WI38 (cell line): ENCODE measurements around the gene MBTPS1.

Experiments
- H3K4me3 ChIP-seq: 2 replicates; pipeline ENCODE4 v1.5.1; 2011; ENCODE audit warnings: low read depth, mild to moderate bottlenecking, control low read depth, low read length
- CTCF ChIP-seq: IDR thresholded peaks from 2 replicates; pipeline ENCODE4 v1.5.1; 2012; ENCODE audit warnings: low read depth, mild to moderate bottlenecking, control low read depth, low read length

The MBTPS1 gene

GRCh38 chr16:84155771-84156170 is 39.0 kb upstream of the MBTPS1 start:
- TF ChIP-seq CTCF = no peak
- no peak overlapping the region for H3K4me3 ChIP-seq

- no peak overlapping the region for H3K4me3 ChIP-seq
- no peak for TF ChIP-seq CTCF
These were observed 38.5 kb upstream of the MBTPS1 start for GRCh38 chr16:84155226-84155625.

- H3K4me3 ChIP-seq = no peak overlapping the region
- TF ChIP-seq CTCF = no peak
These were observed 37.0 kb upstream of the MBTPS1 start for GRCh38 chr16:84153660-84154214.

- no peak for TF ChIP-seq CTCF
- no peak overlapping the region for H3K4me3 ChIP-seq
These were observed 34.2 kb upstream of the MBTPS1 start for GRCh38 chr16:84150926-84151325.

GRCh38 chr16:84144859-84145639 is 28.3 kb upstream of the MBTPS1 start, which contains the start of the genes DNAAF1 and HSDL1:
Gene DNAAF1, plus strand, starts transcription at chr16:84145308. Its CDS starts 133 bp downstream, at chr16:84145441.
Gene HSDL1, minus strand, starts transcription at chr16:84145177. Its CDS starts 13,856 bp downstream, at chr16:84131321.
- peak within 1 kb of the TSS; percentile 71 for H3K4me3 ChIP-seq
- no peak for TF ChIP-seq CTCF

- TF ChIP-seq CTCF = no peak
- H3K4me3 ChIP-seq = peak overlapping the region; percentile 71
These were observed 27.6 kb upstream of the MBTPS1 start for GRCh38 chr16:84144209-84144858.

- no peak for TF ChIP-seq CTCF
- peak overlapping the region; percentile 71 for H3K4me3 ChIP-seq
These were observed 27.1 kb upstream of the MBTPS1 start for GRCh38 chr16:84143784-84144199.
